Heart right ventricle (tissue), 16 donors: ENCODE measurements around the gene CGAS. TPM values are rescaled to one million over a fixed set of nuclear protein-coding genes. Genes with fewer than 3 reads are reported as not detected.
"Not testable (repeated sequence)": the region's sequence is repeated elsewhere in the genome, so short reads cannot be mapped to it uniquely, and the experiment has no call there.

ENCODE experiments used
- ATAC-seq, 8 donors: fragments of 200-7000 bp; cut with Tn5 transposase; one replicate each; pipeline ENCODE4 v1.9.1; 2020; ENCODE audit warnings: mild to moderate bottlenecking in 8 of 8, moderate library complexity in 8 of 8, moderate number of reproducible peaks in 1 of 8
- DNase-seq, 2 donors: peaks; one replicate each; pipeline ENCODE4 v3.0.0-alpha.2; 2020
- H3K27ac ChIP-seq, 10 donors: fragments of 200-600 bp; sonication (generic) in 2 of 10; one replicate each; pipeline versions ENCODE4 v1.5.0 to v1.8.0; 2020 to 2022; ENCODE audit warnings: mild to moderate bottlenecking in 3 of 10
- H3K27me3 ChIP-seq, 7 donors: fragments of 200-600 bp; one replicate each; pipeline ENCODE4 v1.8.0; 2021 to 2022; ENCODE audit warnings: mild to moderate bottlenecking in 2 of 7
- H3K36me3 ChIP-seq, 9 donors: fragments of 200-600 bp; sonication (generic) in 1 of 9; one replicate each; pipeline versions ENCODE4 v1.5.0 to v1.8.0; 2020 to 2022; ENCODE audit warnings: mild to moderate bottlenecking in 2 of 9
- H3K4me1 ChIP-seq, 9 donors: fragments of 200-600 bp; sonication (generic) in 1 of 9; one replicate each; pipeline versions ENCODE4 v1.5.0 to v1.8.0; 2020 to 2022; ENCODE audit warnings: mild to moderate bottlenecking in 4 of 9
- H3K4me3 ChIP-seq, 10 donors: fragments of 200-600 bp; sonication (generic) in 2 of 10; one replicate each; pipeline versions ENCODE4 v1.5.0 to v1.8.0; 2020 to 2022; ENCODE audit warnings: mild to moderate bottlenecking in 7 of 10, moderate library complexity in 2 of 10
- H3K9me3 ChIP-seq, 11 donors: fragments of 200-600 bp in 10 of 11; sonication (generic) in 2 of 11; one replicate each; pipeline versions ENCODE4 v1.5.0 to v1.8.0; 2013 to 2022; ENCODE audit warnings: mild to moderate bottlenecking in 2 of 11, control low read depth in 1 of 11, moderate library complexity in 1 of 11
- CTCF ChIP-seq, 9 donors: fragments of 200-600 bp; sonication (generic) in 2 of 9; IDR thresholded peaks; one replicate each; pipeline versions ENCODE4 v1.5.0 to v1.8.0; 2021 to 2022; ENCODE audit warnings: antibody characterized with exemption in 9 of 9, mild to moderate bottlenecking in 5 of 9, moderate library complexity in 1 of 9
- WGBS, 2 donors: extraction: QIAGEN DNeasy Blood & Tissue Kit; methylation state at CpG; one replicate each; pipeline ENCODE4 v1.1.7; 2013; ENCODE audit warnings: inconsistent platforms in 1 of 2; 5-methylcytosine and 5-hydroxymethylcytosine counted together
- intact Hi-C, 10 donors: fragments of 100-400 bp; cut with DNase I; formaldehyde crosslinking; loops; one replicate each; pipeline versions ENCODE4 v1.11.1 to v1.14.2; 2022
- polyA plus RNA-seq, 2 donors: library from polyadenylated mRNA; stranded (reverse); fragments of 200-250 nt; gene quantifications; one replicate each; pipeline ENCODE4 v1.2.3, GENCODE V29; 2013
- total RNA-seq, 10 donors: library from RNA; stranded (reverse); fragmentation: NEBNext Ultra II Directional in 3 of 10; extraction: Animal tissue kit (Norgen Biotek cat#: 25700) in 3 of 10; gene quantifications; one replicate each; pipeline versions ENCODE4 v1.2.1 to v1.2.4, GENCODE V29; 2021 to 2023
- donor health status: Arrhythmogenic right ventricular cardiomyopathy.
- donor health status: ischemic (EF 13 %, LVEDD 7.1; RV severe dilation, severe dysfunction).
- donor health status: healthy with polysubstance abuse.
- donor health status: DM: no; HTN: yes; CAD: no.
- donor health status: DM: no; HTN: no; CAD: no.
- donor health status: ischemic (EF 25% LVEDD 6.9; RV normal size, moderate dysfunction).
- donor health status: ischemic (EF 25% LVEDD 5.7; RV mildly dilated, moderate dysfunction).
- donor health status: healthy.
- donor health status: DM: yes; HTN: yes; CAD: no.
- donor health status: Ischemic cardiomyopathy.
- donor health status: ischemic (EF 35%, LVEDD 5.7; RV mildly dilated, moderate dysfunction).
- donor health status: nonischemic (EF 11% LVEDD 7.7; RV severe dilation, severe dysfunction).
- donor health status: DM: yes; HTN: yes; CAD: no.
- donor health status: PGD.
- donor health status: ischemic (EF 29% LVEDD 5.4; RV normal size, mild dysfunction).
- donor health status: nonischemic (EF 23%, LVEDD 6.1; RV moderate dilation, normal function).

Gene CGAS
- total and polyA plus RNA-seq, 12 donors: 0.46 to 4.1 (median 1.1) TPM

- ATAC-seq: no peak
- no peaks in the 10 kb centered on the region for H3K27me3 ChIP-seq
- no peak for DNase-seq
- peaks cover 0 to 100% (median 85%) of the 10 kb centered on the region in 9 donors for H3K36me3 ChIP-seq
- no peaks in the 10 kb centered on the region for H3K9me3 ChIP-seq
- intact Hi-C loops: no loop called here
- H3K27ac ChIP-seq: peak overlapping the region in 1 of 10 donors; percentile 66
- no peak for TF ChIP-seq CTCF (IDR thresholded peaks at IDR 0.05)
- no peak overlapping the region for H3K4me3 ChIP-seq
- peaks cover 0 to 19% (median 0%) of the 10 kb centered on the region in 9 donors for H3K4me1 ChIP-seq
- 84 to 92% methylated on average over 2 of the region's 2 CpGs for WGBS, 2 donors
Observed at GRCh38 chr6:73471686-73472290, 19.7 kb upstream of the CGAS start.

GRCh38 chr6:73461537-73462350 lies 9.6 kb upstream of the CGAS start, which contains the start of gene MTO1:
MTO1 (plus strand) TSS chr6:73461737; CDS start chr6:73461855, 118 bp downstream.
- intact Hi-C loops: no loop called here
- peak; percentile 86 to 88 for DNase-seq
- Histone ChIP-seq H3K36me3 (peaks cover 0 to 24% (median 11%) of the 10 kb centered on the region in 9 donors), H3K27ac (peak within 1 kb of the TSS; percentile 70 to 98 (median 94)), H3K27me3 (no peaks in the 10 kb centered on the region), H3K4me3 (peak within 1 kb of the TSS; percentile 76 to 98 (median 88)), H3K9me3 (no peaks in the 10 kb centered on the region), H3K4me1 (peaks cover 0 to 37% (median 21%) of the 10 kb centered on the region in 9 donors)
- no peak for TF ChIP-seq CTCF (IDR thresholded peaks at IDR 0.05)
- WGBS, 2 donors: 0% methylated on average over 55 of the region's 55 CpGs
- ATAC-seq: peak; percentile 96 to 99 (median 98)

GRCh38 chr6:73460056-73460455 lies 8.0 kb upstream of the CGAS start:
- no peak for TF ChIP-seq CTCF (IDR thresholded peaks at IDR 0.05)
- intact Hi-C loops: no loop called here

GRCh38 chr6:73459474-73459873 lies 7.4 kb upstream of the CGAS start:
- not testable (repeated sequence) for H3K27me3 ChIP-seq, H3K36me3 ChIP-seq, DNase-seq, H3K27ac ChIP-seq, H3K9me3 ChIP-seq, ATAC-seq, H3K4me3 ChIP-seq
- peaks cover 0 to 58% (median 21%) of the 10 kb centered on the region in 9 donors for H3K4me1 ChIP-seq
- 81 to 85% methylated on average over 7 of the region's 7 CpGs for WGBS, 2 donors
- intact Hi-C loops: loop anchor here in 1 of 10 donors (10.0 kb wide), 1 partner anchor 55 kb away; no protein-coding TSS in a partner anchor

More at GRCh38 chr6:73460056-73460455, 8.0 kb upstream of the CGAS start:
- 65 to 67% methylated on average over 5 of the region's 5 CpGs for WGBS, 2 donors
- Histone ChIP-seq H3K27me3 (no peaks in the 10 kb centered on the region), H3K4me3 (no peak overlapping the region), H3K9me3 (no peaks in the 10 kb centered on the region), H3K4me1 (peaks cover 0 to 52% (median 21%) of the 10 kb centered on the region in 9 donors), H3K36me3 (peaks cover 0 to 13% (median 0%) of the 10 kb centered on the region in 9 donors), H3K27ac (no peak overlapping the region)
- DNase-seq (no peak), ATAC-seq (no peak)
